Measurements from ENCODE around the gene MLPH. TPM values are rescaled to one million over a fixed set of nuclear protein-coding genes. Genes with fewer than 3 reads are reported as not detected.

Gene MLPH
- total and polyA plus RNA-seq, 7 donors: 0.91 to 7.8 (median 2.4) TPM

DNA sequence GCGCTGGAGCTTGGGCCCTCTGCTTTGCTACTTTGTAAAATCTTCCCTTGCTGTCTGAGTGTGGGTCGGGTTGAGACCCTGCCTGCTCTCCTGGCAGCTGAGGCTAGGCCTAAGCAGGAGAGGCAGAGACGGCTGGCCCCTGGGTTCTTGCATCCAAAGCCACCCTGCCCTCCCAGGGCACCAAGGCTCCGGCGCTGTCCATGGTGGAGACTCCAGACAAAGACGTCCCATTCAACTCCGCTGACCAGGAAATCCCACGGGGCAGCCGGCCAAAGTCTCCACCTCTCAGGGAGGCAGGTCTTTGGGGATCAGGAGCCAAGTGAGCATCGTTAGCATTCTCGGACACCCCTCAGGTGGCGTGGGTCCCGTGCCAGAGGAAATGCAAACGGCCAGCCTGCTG lies 76.8 kb downstream of the MLPH start:
- Histone ChIP-seq H3K36me3 (ENCODE audit: insufficient read depth in 1 of 2, low read depth in 1 of 2) (no peaks in the 10 kb centered on the region), H3K27me3 (ENCODE audit: insufficient read depth in 3 of 3, low read length in 2 of 3) (peaks cover 0 to 5% (median 0%) of the 10 kb centered on the region in 3 donors), H3K4me1 (peaks cover 9% of the 10 kb centered on the region), H3K4me3 (no peak overlapping the region), H3K27ac (no peak overlapping the region), H3K9me3 (no peaks in the 10 kb centered on the region)
- DNase-seq (no peak), ATAC-seq (no peak)
- whole genome bisulfite sequencing, 3 donors: 23 to 26% (median 26%) methylated on average over 14 of the region's 14 CpGs
- TF ChIP-seq, protein P1, sequence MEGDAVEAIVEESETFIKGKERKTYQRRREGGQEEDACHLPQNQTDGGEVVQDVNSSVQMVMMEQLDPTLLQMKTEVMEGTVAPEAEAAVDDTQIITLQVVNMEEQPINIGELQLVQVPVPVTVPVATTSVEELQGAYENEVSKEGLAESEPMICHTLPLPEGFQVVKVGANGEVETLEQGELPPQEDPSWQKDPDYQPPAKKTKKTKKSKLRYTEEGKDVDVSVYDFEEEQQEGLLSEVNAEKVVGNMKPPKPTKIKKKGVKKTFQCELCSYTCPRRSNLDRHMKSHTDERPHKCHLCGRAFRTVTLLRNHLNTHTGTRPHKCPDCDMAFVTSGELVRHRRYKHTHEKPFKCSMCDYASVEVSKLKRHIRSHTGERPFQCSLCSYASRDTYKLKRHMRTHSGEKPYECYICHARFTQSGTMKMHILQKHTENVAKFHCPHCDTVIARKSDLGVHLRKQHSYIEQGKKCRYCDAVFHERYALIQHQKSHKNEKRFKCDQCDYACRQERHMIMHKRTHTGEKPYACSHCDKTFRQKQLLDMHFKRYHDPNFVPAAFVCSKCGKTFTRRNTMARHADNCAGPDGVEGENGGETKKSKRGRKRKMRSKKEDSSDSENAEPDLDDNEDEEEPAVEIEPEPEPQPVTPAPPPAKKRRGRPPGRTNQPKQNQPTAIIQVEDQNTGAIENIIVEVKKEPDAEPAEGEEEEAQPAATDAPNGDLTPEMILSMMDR (IDR thresholded peaks at IDR 0.05): no peak
- intact Hi-C loops (cut with DNase I): loop anchor here in 1 of 2 donors (10.0 kb wide), 1 partner anchor 439 kb away; no protein-coding TSS in a partner anchor

DNA sequence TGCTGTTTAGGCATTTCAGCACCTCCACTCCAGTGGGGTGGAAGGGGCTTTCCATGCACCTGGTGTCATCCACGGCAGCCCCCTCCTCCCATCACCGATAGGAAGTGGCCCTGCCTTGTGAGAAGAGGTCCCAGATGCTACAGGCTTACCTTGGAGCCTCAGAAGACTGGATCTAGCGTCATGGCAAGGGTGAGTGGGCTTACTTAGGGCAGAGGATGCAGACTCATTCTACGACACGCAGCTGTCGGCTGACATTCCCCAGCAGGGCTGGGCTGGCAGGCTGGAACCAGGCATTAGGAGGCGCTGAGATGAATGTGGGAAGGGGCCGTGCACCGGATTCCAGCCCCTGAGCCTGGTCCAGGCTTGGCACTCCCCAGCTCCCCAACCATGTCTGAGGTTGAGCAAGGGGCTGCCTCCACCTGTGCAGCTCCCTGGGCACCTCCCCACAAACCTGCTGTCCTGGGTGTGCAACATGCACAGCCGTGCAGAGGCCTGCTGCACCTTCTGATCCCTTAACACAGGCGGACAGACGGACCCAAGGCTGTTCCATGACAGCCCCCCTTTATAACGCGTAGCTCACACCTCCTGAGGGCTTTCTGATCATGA lies 77.6 kb downstream of the MLPH start:
- Histone ChIP-seq H3K9me3 (no peaks in the 10 kb centered on the region), H3K4me1 (peaks cover 1% of the 10 kb centered on the region), H3K27ac (no peak overlapping the region), H3K4me3 (no peak overlapping the region), H3K36me3 (ENCODE audit: insufficient read depth in 1 of 2, low read depth in 1 of 2) (no peaks in the 10 kb centered on the region), H3K27me3 (ENCODE audit: insufficient read depth in 3 of 3, low read length in 2 of 3) (peaks cover 0 to 5% (median 0%) of the 10 kb centered on the region in 3 donors)
- DNase-seq: no peak
- WGBS, 3 donors: 62 to 76% (median 63%) methylated on average over 14 of the region's 14 CpGs
- ATAC-seq: no peak
- intact Hi-C loops (cut with DNase I): loop anchor here (5.0 to 10.0 kb wide), 2 partner anchors 142 to 440 kb away; no protein-coding TSS in a partner anchor
- TF ChIP-seq, protein P1 (IDR thresholded peaks at IDR 0.05): no peak

DNA sequence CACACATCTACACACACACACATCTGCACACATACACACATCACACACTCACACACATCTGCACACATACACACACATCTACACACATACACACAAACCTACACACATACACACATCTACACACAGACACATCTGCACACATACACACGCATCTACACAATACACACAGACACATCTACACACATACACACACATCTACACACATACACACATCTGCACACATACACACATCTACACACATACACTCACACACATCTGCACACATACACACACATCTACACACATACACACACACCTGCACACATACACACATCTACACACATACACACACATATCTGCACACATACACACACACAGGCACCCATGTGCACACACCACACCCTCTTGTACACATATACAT lies 78.9 kb downstream of the MLPH start:
- no peaks in the 10 kb centered on the region for H3K9me3 ChIP-seq
- TF ChIP-seq, protein P1 (IDR thresholded peaks at IDR 0.05): no peak
- ATAC-seq (no peak), DNase-seq (no peak)
- H3K27me3 ChIP-seq (ENCODE audit: insufficient read depth in 3 of 3, low read length in 2 of 3): peaks cover 0 to 5% (median 0%) of the 10 kb centered on the region in 3 donors
- no peak overlapping the region for H3K27ac ChIP-seq
- H3K4me1 ChIP-seq: no peaks in the 10 kb centered on the region
- intact Hi-C loops (cut with DNase I): loop anchor here (5.0 to 10.0 kb wide), 2 partner anchors 144 to 441 kb away; no protein-coding TSS in a partner anchor
- 92 to 100% (median 94%) methylated on average over 1 of the region's 1 CpG for WGBS, 3 donors
- no peak overlapping the region for H3K4me3 ChIP-seq
- H3K36me3 ChIP-seq (ENCODE audit: insufficient read depth in 1 of 2, low read depth in 1 of 2): no peaks in the 10 kb centered on the region

DNA sequence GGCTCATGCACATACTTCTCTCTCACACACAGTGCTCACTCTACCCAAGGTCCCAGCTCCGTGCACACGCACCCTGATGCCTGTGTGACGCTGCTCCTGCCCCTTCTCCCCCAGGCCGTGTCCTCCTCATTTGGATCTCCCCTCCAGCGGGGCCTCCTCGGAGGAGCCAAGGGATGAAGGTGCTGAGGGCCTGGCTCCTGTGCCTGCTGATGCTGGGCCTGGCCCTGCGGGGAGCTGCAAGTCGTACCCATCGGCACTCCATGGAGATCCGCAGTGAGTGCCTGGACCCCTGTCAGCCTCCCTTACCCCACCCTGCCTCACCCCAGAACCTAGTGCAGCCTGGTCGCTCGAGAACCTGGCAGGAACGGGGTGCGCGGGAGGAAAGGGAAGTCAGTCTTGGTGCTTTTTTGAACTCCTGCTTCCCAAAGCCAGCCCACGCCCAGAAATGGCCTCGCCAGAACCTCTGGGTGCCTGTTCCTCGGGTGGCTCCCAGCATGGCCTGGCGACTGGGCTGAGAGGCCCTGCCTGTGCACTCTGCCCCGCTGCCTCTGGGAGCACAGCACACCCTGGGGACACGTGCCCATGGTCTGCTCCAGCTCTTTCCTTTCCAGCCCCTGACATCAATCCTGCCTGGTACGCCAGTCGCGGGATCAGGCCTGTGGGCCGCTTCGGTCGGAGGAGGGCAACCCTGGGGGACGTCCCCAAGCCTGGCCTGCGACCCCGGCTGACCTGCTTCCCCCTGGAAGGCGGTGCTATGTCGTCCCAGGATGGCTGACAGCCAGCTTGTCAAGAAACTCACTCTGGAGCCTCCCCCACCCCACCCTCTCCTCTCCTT lies 79.6 kb downstream of the MLPH start, which contains the start of gene PRLH:
TSS of gene PRLH (plus strand) at position 174 of the 835 bp plus-strand sequence. CDS start at position 174, 0 bp downstream.
- no peaks in the 10 kb centered on the region for H3K9me3 ChIP-seq
- ATAC-seq (no peak), DNase-seq (no peak)
- H3K4me1 ChIP-seq: peaks cover under 1% of the 10 kb centered on the region
- TF ChIP-seq, protein P1 (IDR thresholded peaks at IDR 0.05): no peak
- H3K36me3 ChIP-seq (ENCODE audit: insufficient read depth in 1 of 2, low read depth in 1 of 2): no peaks in the 10 kb centered on the region
- 65 to 81% (median 75%) methylated on average over 29 to 32 of the region's 32 CpGs for WGBS, 3 donors
- intact Hi-C loops (cut with DNase I): loop anchor here (5.0 to 10.0 kb wide), 2 partner anchors 144 to 442 kb away; no protein-coding TSS in a partner anchor
- no peak within 1 kb of the TSS for H3K4me3 ChIP-seq
- peaks cover 0 to 5% (median 0%) of the 10 kb centered on the region in 3 donors for H3K27me3 ChIP-seq (ENCODE audit: insufficient read depth in 3 of 3, low read length in 2 of 3)
- no peak within 1 kb of the TSS for H3K27ac ChIP-seq

Data from psoas muscle (tissue), 8 donors.